Activated CD4-positive, alpha-beta T cell treated with anti-CD3 and anti-CD28 coated beads, Interleukin-2, Interleukin-4, amounts not matched to agents 100 ng/mL and 50 ng/mL, durations not matched to agents 16 hours and 8 hours (primary cell): Measurements from ENCODE around the gene APBA2.

Source experiments
- DNase-seq: peaks from one replicate; pipeline ENCODE4 v3.0.0-alpha.2; 2020; ENCODE audit warnings: low spot score

Gene APBA2

DNA sequence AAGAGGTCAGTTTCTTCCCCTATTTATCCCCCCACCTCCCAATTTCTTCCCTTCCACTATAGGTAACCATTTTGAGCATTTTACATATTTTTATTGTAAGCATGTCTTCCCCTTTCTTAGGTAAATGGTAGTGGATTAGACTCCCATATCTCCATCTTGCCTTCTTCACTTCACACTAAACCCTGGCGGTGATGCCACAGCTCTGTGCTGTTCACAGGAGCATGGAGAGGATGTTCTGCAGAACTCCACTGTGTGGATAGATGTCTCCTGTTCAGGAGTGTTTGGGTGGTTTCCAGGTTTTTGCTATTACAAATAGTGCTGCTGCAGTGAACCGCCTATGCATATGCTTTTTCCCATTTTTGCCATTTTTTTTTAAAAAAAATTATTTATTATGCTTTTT, 201.1 kb downstream of the APBA2 start:
- no peak for DNase-seq

GRCh38 chr15:29087521-29088285, 201.9 kb downstream of the APBA2 start:
- no peak for DNase-seq

GRCh38 chr15:29088666-29089065, 202.9 kb downstream of the APBA2 start:
- no peak for DNase-seq

- DNase-seq, result peak; percentile 32
Measured at GRCh38 chr15:29089731-29090616, 204.2 kb downstream of the APBA2 start.

GRCh38 chr15:29090617-29091466, 205.1 kb downstream of the APBA2 start:
- DNase-seq, result peak; percentile 58

- DNase-seq, result no peak
Measured at GRCh38 chr15:29091666-29092065, 205.9 kb downstream of the APBA2 start.

DNA sequence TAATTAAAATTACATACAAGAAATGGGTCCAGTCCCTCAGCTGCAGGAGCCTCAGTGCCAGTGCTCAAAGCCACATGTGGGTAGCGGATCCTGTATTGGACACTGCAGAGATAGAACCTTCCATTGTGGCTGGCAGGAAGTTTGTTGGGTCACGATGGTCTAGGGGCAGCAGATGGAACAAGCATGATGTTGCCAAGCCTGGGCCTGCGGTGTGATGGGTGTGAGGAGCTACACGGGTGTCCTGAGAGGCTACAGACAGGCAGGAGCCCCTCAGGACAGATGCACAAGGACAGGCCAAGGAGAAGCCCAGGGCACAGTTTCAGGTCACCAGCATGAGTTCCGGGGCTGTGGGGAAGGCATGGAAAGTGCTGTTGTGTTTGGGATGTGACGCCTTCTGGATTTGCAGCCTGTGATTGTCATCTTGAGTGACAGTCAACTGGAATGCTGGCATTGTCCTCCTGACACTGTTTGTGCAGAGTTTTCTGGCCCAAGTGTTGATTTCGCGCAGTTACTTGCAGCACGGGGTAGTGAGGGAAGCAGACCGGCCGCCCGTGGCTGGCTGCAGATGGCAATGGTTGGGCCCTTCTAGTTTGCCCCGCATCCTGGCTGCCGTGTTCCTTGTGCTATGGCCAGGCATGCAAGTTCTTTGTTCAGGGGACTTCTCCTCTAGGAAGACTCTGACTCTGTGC, 206.7 kb downstream of the APBA2 start:
- DNase-seq, result no peak

DNA sequence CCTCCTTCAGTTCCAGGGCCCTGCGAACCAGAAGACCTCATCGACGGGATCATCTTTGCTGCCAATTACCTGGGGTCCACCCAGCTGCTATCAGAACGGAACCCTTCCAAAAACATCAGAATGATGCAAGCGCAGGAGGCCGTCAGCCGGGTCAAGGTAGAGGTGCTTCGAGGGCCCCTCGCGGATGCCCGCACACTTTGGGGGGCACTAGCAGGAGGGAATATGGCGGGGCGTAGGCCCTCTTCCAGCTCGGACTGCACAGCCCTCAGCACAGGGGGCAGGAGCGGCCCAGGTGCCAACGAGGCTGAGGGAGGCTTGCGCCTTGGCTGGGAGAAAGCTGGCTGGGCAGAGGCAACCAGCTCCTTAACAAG, 207.3 kb downstream of the APBA2 start:
- DNase-seq, result no peak

DNA sequence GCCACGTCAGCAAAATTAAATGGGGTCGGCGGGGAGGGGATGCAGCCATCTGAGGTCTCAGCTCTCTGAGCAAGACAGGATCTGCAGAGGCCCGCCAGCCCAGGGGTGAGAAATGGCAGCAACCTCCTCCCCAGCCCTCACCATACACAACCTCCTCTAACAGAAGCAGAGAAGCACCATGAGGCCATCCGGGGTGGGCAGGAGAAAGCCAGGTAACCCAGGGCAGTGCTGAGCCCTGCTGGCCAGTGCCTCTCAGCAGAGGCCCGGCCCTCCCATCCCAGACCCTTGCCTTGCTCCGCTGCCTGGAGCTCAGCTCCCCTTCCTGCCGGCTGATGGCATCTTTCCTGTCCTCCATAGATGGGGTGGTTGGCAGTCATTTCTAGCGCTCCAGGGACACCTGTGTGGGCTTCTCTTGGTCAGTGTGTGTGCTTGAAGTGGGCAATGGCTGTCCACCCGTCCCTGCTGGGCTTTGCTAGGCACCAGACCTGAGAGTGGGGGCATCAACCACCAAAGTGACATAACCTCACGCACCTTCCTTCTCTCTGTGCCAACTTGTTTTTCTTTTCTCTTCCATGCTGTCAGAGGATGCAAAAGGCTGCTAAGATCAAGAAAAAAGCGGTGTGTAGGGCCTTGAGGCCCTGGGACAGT, 208.0 kb downstream of the APBA2 start:
- DNase-seq, result no peak

- DNase-seq, result no peak
Measured at GRCh38 chr15:29094711-29095110, 208.9 kb downstream of the APBA2 start.

- DNase-seq, result no peak
Measured at GRCh38 chr15:29095746-29096145, 210.0 kb downstream of the APBA2 start.

- DNase-seq, result no peak
Measured at GRCh38 chr15:29097168-29097567, 211.4 kb downstream of the APBA2 start.

DNA sequence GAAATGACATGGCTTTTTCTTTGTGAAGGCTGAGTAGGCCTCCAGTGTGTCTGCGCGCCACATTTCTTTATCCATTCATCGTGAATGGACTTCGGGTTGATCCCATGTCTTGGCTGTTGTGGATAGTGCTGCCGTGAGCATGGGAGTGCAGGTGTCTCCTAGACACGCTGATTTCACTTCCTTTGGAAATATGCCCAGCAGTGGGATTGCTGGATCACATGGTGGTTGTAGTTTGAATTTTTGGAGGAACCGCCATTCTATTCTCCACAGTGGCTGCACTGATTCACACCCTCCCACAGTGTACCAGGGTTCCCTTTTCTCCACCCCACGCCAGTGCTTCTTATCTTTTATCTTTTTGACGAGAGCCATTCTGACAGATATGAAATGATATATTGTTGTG, 212.2 kb downstream of the APBA2 start:
- no peak for DNase-seq

- no peak for DNase-seq
Measured at GRCh38 chr15:29098652-29099051, 212.9 kb downstream of the APBA2 start.

GRCh38 chr15:29099131-29099880, 213.5 kb downstream of the APBA2 start:
- no peak for DNase-seq

- no peak for DNase-seq
Measured at GRCh38 chr15:29100486-29101000, 214.8 kb downstream of the APBA2 start.

DNA sequence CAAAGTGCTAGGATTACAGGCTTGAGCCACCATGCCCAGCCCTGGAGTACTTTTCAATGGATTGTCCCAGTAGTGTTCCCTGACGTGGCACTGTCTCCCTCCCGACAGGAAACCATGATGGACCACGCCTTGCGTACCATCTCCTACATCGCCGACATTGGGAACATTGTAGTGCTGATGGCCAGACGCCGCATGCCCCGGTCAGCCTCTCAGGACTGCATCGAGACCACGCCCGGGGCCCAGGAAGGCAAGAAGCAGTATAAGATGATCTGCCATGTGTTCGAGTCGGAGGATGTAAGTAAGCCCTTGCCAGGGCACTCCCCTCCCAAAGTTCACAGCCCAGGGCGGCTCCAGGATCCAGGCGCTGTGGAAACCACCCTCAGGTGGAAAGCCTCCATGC, 215.7 kb downstream of the APBA2 start:
- DNase-seq, result no peak

GRCh38 chr15:29102173-29102794, 216.5 kb downstream of the APBA2 start:
- peak; percentile 69 for DNase-seq

DNA sequence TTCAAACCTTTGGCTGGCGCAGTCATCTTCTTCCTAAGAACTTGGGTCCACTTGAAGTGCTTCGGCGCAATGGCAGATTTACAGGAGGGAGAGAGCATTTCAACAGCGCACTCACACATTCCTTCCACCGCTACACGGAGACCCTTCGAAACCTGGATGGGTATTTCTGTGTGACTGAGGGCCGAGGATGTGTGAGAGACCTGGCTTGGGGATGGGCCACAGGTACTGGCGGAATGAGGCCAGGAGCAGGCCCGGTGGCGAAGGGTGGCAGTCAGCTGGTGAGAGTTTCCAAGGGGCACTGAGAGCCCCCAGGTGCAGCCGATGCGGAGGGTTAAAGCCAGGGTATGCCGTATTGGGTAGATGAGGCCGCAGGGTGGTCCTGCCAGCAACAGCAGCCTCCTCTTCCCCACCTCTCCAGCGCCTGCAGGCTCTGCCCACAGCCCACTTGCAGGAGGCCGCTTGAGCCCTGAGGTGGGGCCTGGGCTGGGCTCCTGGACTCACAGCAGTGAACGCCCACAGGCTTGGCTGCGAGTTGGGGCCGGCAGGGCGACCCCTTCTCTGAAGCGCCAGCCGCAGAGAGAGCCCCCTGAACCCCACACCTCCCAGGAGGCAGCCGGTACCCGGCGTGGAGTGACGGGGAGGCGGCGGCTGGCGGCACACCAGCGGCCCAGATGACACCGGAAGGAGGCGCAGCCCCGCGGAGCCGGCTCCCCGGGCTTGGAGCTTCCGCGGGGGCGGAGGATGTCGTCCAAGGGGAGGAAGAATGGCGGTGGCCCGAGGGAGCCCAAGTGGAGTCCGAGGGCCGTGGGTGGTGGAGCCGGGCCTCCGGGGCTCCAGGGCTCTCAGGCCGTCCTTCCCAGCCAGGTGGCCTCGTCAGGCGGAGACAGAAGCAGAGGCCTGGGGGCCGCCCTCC, 217.4 kb downstream of the APBA2 start:
- DNase-seq, result no peak
